NCI-H524 (cell line): ENCODE results near the gene MYBBP1A.
A peak's percentile ranks its signal among the peaks of the same experiment; 100 is the strongest.
"Not testable (repeated sequence)": the region's sequence is repeated elsewhere in the genome, so short reads cannot be mapped to it uniquely, and the experiment has no call there.

Experiments
- DNase-seq, 2 experiments: peaks; one replicate each; lab custom pipeline; 2025; lab: John Stamatoyannopoulos, UW

The MYBBP1A gene

GRCh38 chr17:4588898-4589625 lies 33.9 kb upstream of the MYBBP1A start:
- no peak for DNase-seq

- no peak for DNase-seq
These were observed 33.2 kb upstream of the MYBBP1A start for GRCh38 chr17:4588391-4588790.

- DNase-seq = no peak
These were observed 32.6 kb upstream of the MYBBP1A start for GRCh38 chr17:4587803-4588202.

GRCh38 chr17:4587195-4587594 lies 32.0 kb upstream of the MYBBP1A start:
- no peak for DNase-seq

- DNase-seq = no peak
These were observed 30.9 kb upstream of the MYBBP1A start for GRCh38 chr17:4586043-4586442.

GRCh38 chr17:4585638-4585994 lies 30.4 kb upstream of the MYBBP1A start:
- DNase-seq = peak in 1 of 2 experiments; percentile 6

GRCh38 chr17:4584917-4585637 lies 29.9 kb upstream of the MYBBP1A start:
- no peak for DNase-seq

- peak; percentile 9 to 59 for DNase-seq
These were observed 29.1 kb upstream of the MYBBP1A start, which contains the start of gene SMTNL2 for GRCh38 chr17:4584101-4584916. TSS of gene SMTNL2 (plus strand) at chr17:4584529. CDS start at chr17:4584606, 77 bp downstream.

GRCh38 chr17:4583782-4584100 lies 28.6 kb upstream of the MYBBP1A start:
- peak; percentile 45 to 74 for DNase-seq

GRCh38 chr17:4583206-4583605 lies 28.0 kb upstream of the MYBBP1A start:
- DNase-seq = no peak

- no peak for DNase-seq
These were observed 27.5 kb upstream of the MYBBP1A start for GRCh38 chr17:4582691-4583090.

GRCh38 chr17:4582101-4582501 lies 26.9 kb upstream of the MYBBP1A start:
- no peak for DNase-seq

GRCh38 chr17:4580291-4580690 lies 25.1 kb upstream of the MYBBP1A start:
- no peak for DNase-seq

GRCh38 chr17:4579678-4580077 lies 24.5 kb upstream of the MYBBP1A start:
- DNase-seq = no peak

GRCh38 chr17:4578349-4578748 lies 23.2 kb upstream of the MYBBP1A start:
- DNase-seq = not testable (repeated sequence)

GRCh38 chr17:4577386-4577993 lies 22.3 kb upstream of the MYBBP1A start:
- DNase-seq = no peak

GRCh38 chr17:4576729-4577322 lies 21.6 kb upstream of the MYBBP1A start:
- DNase-seq = no peak

- DNase-seq = no peak
These were observed 21.0 kb upstream of the MYBBP1A start for GRCh38 chr17:4576161-4576558.

GRCh38 chr17:4574448-4575045 lies 19.4 kb upstream of the MYBBP1A start:
- DNase-seq = no peak

- no peak for DNase-seq
These were observed 18.5 kb upstream of the MYBBP1A start for GRCh38 chr17:4573669-4574068.

- DNase-seq = no peak
These were observed 17.9 kb upstream of the MYBBP1A start for GRCh38 chr17:4573115-4573514.

GRCh38 chr17:4572131-4572530 lies 16.9 kb upstream of the MYBBP1A start:
- DNase-seq = no peak
